ENCODE measurements around the gene AK3.
A peak's percentile ranks its signal among the peaks of the same experiment; 100 is the strongest.

Gene AK3

GRCh38 chr9:4750023-4750673 lies 9.1 kb upstream of the AK3 start:
- DNase-seq: peak; percentile 10

GRCh38 chr9:4748612-4749011 lies 7.6 kb upstream of the AK3 start:
- DNase-seq: no peak

DNA sequence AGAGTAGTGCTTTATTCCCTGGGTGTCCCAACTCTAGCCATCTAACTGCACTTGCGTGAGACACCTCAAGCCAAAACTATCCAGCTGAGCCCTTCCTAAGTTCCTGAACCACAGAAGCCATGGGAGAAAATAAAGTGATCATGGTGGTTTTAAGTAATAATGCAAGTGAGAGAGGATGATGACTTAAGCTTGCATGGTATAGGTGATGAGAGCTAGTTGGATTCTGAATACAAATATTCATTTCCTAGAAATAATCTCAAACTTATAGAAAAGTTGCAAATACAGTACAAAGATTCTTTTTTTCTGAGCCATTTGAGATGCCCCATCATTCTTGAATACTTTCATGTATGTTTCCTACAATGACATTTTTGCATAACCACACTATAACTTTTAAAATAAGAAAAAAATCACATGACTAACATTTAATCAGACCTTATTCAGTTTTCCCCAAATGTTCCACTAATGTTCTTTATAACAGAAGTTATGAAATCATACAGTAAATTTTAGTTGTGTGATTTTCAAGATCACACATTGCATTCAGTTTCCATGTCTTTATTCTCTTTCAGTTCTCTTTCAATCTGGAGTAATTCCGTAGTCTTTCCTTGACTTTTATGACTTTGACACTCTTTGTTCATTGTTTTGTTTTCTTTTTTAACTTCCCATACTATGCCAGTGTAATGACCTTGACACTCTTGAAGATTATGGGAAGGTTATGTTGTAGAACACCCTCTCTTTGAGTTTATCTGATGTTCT lies 5.5 kb upstream of the AK3 start:
- DNase-seq: no peak

DNA sequence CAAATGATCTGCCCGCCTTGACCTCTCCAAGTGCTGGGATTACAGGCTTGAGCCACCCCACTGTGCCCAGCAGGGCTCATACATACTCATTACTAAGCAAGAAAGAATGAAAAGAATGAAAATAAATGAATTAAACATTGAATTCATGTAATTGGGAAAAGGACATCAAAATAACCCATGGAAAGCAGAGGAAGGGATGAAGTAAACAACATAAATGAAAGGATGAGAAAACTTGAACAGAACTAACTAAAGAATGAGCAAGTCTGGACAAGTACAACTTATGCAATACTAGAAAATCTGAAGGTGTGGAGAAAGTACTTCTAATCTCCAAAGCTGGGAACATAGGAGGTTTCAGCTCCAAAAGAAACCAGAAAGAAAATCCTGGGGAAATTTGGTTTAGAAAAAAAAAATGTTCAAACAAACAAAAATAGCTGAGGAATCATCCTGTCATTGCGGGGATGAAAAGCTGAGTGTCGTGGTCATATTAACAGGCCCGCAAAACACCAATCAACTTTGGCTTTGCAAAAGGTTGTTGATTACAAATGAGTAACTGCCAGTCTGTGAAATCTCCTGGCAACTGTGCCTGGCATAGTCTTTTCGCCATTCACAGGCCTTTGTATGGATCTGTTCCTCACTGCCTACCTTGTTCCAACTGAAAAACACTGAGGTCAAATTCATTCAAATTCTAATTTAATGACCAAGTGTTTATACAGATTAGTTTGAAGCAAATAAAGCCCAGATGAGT lies 2.3 kb upstream of the AK3 start:
- DNase-seq: no peak

DNA sequence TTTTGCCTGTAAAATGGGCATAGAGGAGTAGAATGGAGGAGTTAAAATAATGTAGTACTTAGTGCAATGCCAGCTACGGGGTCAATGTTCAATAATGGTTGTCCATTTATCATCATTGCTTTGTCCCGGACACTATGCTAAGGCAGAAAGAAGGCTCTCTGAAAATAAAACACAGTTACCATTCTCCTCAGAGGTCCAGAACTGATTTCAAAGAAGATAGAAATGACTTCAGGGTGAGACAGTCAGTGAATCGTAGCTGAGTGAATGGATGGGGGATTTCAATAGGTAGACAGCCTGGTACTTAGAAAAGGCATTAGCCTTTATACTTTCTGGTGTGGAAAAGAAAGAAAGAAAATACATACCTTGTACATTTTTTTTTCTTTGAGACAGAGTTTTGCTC lies 1.2 kb upstream of the AK3 start:
- DNase-seq: peak; percentile 8

DNA sequence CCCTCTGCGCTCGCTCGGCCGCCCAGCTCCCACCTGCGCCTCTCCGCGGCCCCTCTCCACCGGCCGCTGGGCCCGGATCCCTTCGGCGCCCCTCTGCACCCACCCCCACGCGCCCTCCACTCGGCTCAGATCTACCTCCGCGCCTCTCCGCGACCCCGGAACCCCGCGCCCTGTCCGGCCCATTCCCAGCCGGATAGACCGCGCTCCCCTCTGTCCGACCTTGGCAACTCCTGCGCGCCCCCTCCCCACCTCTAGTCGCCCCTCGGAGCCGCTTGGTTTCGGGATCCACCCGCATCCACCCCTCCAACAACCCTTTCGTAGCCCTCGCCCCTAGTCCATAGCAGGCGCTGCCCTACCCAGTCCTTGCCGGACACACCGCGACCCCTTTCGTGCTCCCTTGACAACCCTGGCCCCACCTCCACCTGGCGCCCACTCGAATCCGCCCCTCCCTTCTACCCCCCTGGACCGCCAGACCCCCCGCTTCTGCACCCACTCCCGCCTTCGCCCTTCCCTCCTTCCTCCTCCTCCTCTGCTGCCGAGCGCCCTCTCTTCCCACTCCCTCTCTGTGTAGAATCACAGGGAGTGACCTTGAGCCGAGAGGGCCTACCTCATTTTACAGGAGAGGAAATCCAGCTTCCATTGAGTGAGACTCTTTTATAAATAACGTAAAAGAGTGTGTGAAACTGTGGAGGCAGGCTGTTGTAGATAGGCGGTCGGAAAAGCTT lies 525 bp upstream of the AK3 start:
- peak; percentile 70 for DNase-seq

DNA sequence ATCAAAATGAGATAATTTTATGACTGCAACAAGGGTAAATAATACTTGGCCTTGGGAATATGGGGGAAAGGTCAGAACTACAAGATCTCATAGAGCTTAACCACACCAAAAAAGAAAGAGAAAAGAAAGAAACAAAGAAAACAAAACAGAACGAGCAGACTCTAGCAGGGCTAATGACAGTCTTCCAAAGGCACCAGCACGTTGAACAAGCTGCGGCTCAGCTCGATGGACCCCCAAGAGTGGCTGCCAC lies 689 bp downstream of the AK3 start:
- no peak for DNase-seq

GRCh38 chr9:4739587-4740387 lies 1.2 kb downstream of the AK3 start:
- peak; percentile 9 for DNase-seq

DNA sequence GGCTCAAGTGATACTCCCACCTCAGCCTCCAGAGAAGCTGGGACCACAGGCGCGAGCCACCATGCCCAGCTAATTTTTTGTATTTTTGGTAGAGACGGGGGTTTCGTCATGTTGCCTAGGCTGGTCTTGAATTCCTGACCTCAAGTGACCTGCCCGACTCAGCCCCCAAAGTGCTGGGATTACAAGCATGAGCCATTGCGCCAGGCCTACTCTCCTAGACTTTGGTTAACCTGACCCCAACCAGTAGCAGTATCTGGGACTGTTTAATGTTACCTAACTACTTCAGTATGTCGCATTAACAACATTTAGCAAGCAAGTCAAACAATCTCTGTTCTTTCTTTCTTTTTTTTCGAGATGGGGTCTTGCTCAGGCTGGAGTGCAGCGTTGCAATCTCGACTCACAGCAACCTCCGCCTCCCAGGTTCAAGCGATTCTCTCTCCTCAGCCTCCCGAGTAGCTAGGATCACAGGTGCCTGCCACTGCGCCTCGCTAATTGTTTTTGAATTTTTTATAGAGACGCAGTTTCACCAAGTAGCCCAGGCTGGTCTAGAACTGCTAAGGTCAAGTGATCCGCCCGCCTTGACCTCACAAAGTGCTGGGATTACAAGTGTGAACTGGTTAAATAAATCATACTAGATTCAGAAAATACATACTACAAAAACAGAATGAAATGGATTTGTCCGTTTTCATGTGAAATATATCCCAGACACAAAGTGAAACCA lies 2.0 kb downstream of the AK3 start:
- DNase-seq: peak; percentile 7

GRCh38 chr9:4734150-4734549 lies 6.9 kb downstream of the AK3 start:
- DNase-seq: no peak

GRCh38 chr9:4732890-4733289 lies 8.1 kb downstream of the AK3 start:
- DNase-seq: no peak

GRCh38 chr9:4727593-4727992 lies 13.4 kb downstream of the AK3 start:
- DNase-seq: no peak

GRCh38 chr9:4725706-4726442 lies 15.1 kb downstream of the AK3 start:
- DNase-seq: no peak

GRCh38 chr9:4721736-4722135 lies 19.3 kb downstream of the AK3 start:
- DNase-seq: no peak

GRCh38 chr9:4718911-4719310 lies 22.1 kb downstream of the AK3 start:
- DNase-seq: no peak

GRCh38 chr9:4717815-4718214 lies 23.2 kb downstream of the AK3 start:
- DNase-seq: no peak

- DNase-seq: no peak
These were observed 24.8 kb downstream of the AK3 start for GRCh38 chr9:4716163-4716562.

DNA sequence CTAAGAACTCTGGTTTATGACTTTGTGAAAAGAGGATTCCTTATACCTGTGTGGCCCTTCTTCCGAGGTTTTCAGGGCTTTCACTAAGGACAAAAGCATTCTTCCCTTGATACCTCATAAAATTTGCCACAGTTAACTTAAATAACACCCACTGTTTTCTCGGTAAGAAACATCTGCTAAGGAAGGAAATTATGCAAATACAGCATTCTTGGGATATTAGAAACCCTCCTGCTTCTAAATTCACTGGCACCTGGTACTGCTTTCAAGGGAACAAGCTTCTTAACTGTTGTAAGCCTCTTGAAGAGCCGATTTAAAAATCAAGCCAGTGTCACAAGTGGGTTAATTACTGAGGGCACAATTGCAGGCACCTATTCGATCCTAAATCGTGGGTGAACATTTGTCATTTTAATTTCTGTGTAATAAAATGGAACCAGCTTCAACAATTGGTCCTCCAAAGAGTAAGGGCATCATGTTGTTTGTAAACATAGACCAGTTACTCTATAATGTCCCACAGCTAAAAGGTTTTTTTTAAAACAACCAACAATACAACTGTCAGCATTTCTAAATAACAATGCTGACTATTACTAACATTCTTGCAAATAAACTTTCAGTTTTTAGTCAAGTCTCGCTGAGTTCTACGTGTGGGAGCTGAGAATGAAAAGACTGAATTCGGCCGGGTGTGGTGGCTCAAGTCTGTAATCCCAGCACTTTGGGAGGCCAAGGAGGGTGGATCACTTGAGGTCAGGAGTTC lies 26.6 kb downstream of the AK3 start:
- no peak for DNase-seq

DNA sequence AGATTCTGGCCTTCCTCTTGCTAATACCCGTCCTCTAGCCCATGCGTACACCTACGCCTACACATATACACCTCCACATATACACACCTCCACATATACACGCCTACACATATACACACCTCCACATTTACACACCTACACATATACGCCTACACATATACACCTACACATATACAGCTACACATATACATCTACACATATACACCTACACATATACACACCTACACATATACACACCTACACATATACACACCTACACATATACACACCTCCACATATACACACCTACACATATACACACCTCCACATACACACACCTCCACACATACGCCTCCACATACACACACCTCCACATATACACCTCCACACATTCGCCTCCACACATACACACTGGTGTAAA lies 27.2 kb downstream of the AK3 start:
- DNase-seq: no peak

DNA sequence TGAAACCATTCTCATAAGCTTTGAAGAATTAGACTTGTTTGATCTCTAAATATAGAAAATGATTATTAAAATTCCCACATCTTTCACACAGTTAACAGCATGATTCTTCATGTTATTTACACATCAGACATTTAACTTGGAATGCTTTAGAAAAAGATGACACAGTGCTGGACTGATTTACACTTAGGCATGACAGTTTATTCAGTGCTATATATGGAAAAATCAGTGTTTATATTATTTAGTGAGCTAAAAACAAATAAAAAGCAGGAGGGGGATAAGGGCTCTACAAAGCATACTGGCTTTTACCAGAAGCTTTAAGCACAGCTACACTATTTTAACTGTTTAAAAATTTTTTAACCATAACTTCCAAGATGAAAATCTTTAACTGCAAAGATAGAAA lies 31.6 kb downstream of the AK3 start:
- DNase-seq: no peak

All from right kidney (tissue), 1 donor.